HepG2 (cell line): ENCODE results near the gene UBE2O. TPM values are rescaled to one million over a fixed set of nuclear protein-coding genes. Genes with fewer than 3 reads are reported as not detected.

Experiments
- AGO2 ChIP-seq: fragments of 200-400 bp; formaldehyde crosslinking; optimal IDR thresholded peaks from 2 replicates; pipeline ENCODE3; 2017; ENCODE audit warnings: mild to moderate bottlenecking, low read depth, low read length, moderate library complexity
- CBX1 ChIP-seq: IDR thresholded peaks from one replicate; pipeline ENCODE4 v1.6.1; 2016; ENCODE audit warnings: antibody characterized with exemption, low read depth
- ERF ChIP-seq: IDR thresholded peaks from 2 replicates; pipeline ENCODE4 v1.6.1; 2018; ENCODE audit warnings: missing biosample characterization, missing genetic modification reagents
- FOSL2 ChIP-seq: sonication (generic); formaldehyde crosslinking; IDR thresholded peaks from 2 replicates; pipeline ENCODE4 v1.4.0; 2020; ENCODE audit warnings: missing genetic modification reagents
- HNF4A ChIP-seq: sonication (generic); formaldehyde crosslinking; IDR thresholded peaks from 2 replicates; pipeline ENCODE4 v1.4.0; 2020; ENCODE audit warnings: missing genetic modification reagents
- HNRNPLL ChIP-seq: fragments of 200-400 bp; formaldehyde crosslinking; IDR thresholded peaks from 2 replicates; pipeline ENCODE4 v1.6.1; 2017; ENCODE audit warnings: mild to moderate bottlenecking, low read depth, low read length; ENCODE audit not compliant: poor library complexity, severe bottlenecking
- KDM2A ChIP-seq: sonication (generic); formaldehyde crosslinking; IDR thresholded peaks from 2 replicates; pipeline ENCODE4 v1.4.0; 2020; ENCODE audit warnings: low read depth, missing genetic modification reagents, borderline replicate concordance
- KDM5B ChIP-seq: sonication (generic); formaldehyde crosslinking; IDR thresholded peaks from 2 replicates; pipeline ENCODE4 v1.4.0; 2020; ENCODE audit warnings: missing genetic modification reagents, mild to moderate bottlenecking, borderline replicate concordance
- MTA1 ChIP-seq: sonication (generic); formaldehyde crosslinking; IDR thresholded peaks from 2 replicates; pipeline ENCODE4 v1.4.0; 2020; ENCODE audit warnings: missing genetic modification reagents, mild to moderate bottlenecking, borderline replicate concordance
- MXD4 ChIP-seq: IDR thresholded peaks from 2 replicates; pipeline ENCODE4 v1.6.1; 2016; ENCODE audit warnings: mild to moderate bottlenecking, missing biosample characterization, missing genetic modification reagents
- MXI1 ChIP-seq: IDR thresholded peaks from 3 replicates; pipeline ENCODE4 v1.6.1; 2012; ENCODE audit warnings: low read depth, low read length, inconsistent platforms, borderline replicate concordance
- NR0B2 ChIP-seq: sonication (generic); formaldehyde crosslinking; IDR thresholded peaks from 2 replicates; pipeline ENCODE4 v1.4.0; 2020; ENCODE audit warnings: mild to moderate bottlenecking, missing genetic modification reagents
- PAF1 ChIP-seq: IDR thresholded peaks from 2 replicates; pipeline ENCODE4 v1.6.1; 2016; ENCODE audit warnings: missing genetic modification reagents, missing compliant biosample characterization
- POLR2AphosphoS2 ChIP-seq: IDR thresholded peaks from 2 replicates; pipeline ENCODE4 v1.6.1; 2011; ENCODE audit warnings: low read depth, low read length, improper control_type of control experiment
- RAD51 ChIP-seq: fragments of 450-650 bp; IDR thresholded peaks from 2 replicates; pipeline ENCODE4 v1.6.1; 2016; ENCODE audit warnings: borderline replicate concordance
- SIX1 ChIP-seq: sonication (generic); formaldehyde crosslinking; IDR thresholded peaks from 2 replicates; pipeline ENCODE4 v1.4.0; 2020; ENCODE audit warnings: missing genetic modification reagents, borderline replicate concordance
- SP5 ChIP-seq: IDR thresholded peaks from 2 replicates; pipeline ENCODE4 v1.6.1; 2016; ENCODE audit warnings: low read depth, borderline replicate concordance
- TBL1XR1 ChIP-seq: fragments of 150-350 bp; IDR thresholded peaks from 2 replicates; pipeline ENCODE4 v1.6.1; 2014; ENCODE audit warnings: borderline replicate concordance, low read length; ENCODE audit not compliant: partially characterized antibody
- YEATS4 ChIP-seq: sonication (generic); formaldehyde crosslinking; IDR thresholded peaks from 2 replicates; pipeline ENCODE4 v1.4.0; 2020; ENCODE audit warnings: missing genetic modification reagents, borderline replicate concordance
- ZBTB3 ChIP-seq: sonication (generic); formaldehyde crosslinking; IDR thresholded peaks from 2 replicates; pipeline ENCODE4 v1.4.0; 2020; ENCODE audit warnings: low read depth, mild to moderate bottlenecking, moderate library complexity, missing genetic modification reagents, borderline replicate concordance
- ZBTB38 ChIP-seq: sonication (generic); formaldehyde crosslinking; IDR thresholded peaks from 2 replicates; pipeline ENCODE4 v1.5.1; 2020; ENCODE audit warnings: mild to moderate bottlenecking, missing genetic modification reagents
- ZC3H4 ChIP-seq: sonication (generic); formaldehyde crosslinking; IDR thresholded peaks from 2 replicates; pipeline ENCODE4 v1.4.0; 2020; ENCODE audit warnings: missing genetic modification reagents, borderline replicate concordance
- ZFP36L1 ChIP-seq: sonication (generic); formaldehyde crosslinking; IDR thresholded peaks from 2 replicates; pipeline ENCODE4 v1.8.0; 2022; ENCODE audit warnings: mild to moderate bottlenecking, missing genetic modification reagents, moderate library complexity
- ZFP37 ChIP-seq: sonication (generic); formaldehyde crosslinking; IDR thresholded peaks from 2 replicates; pipeline ENCODE4 v1.4.0; 2020; ENCODE audit warnings: missing genetic modification reagents, borderline replicate concordance
- ZNF274 ChIP-seq: sonication (generic); formaldehyde crosslinking; IDR thresholded peaks from 2 replicates; pipeline ENCODE4 v1.5.1; 2020; ENCODE audit warnings: mild to moderate bottlenecking, missing genetic modification reagents
- ZNF414 ChIP-seq: sonication (generic); formaldehyde crosslinking; IDR thresholded peaks from 2 replicates; pipeline ENCODE4 v1.5.0; 2020; ENCODE audit warnings: missing genetic modification reagents
- ZNF605 ChIP-seq: sonication (generic); formaldehyde crosslinking; IDR thresholded peaks from 2 replicates; pipeline ENCODE4 v1.8.0; 2022; ENCODE audit warnings: mild to moderate bottlenecking, missing genetic modification reagents
- polyA plus RNA-seq, 8 experiments: library from polyadenylated mRNA; depleted of rRNA in 3 of 8; stranded (reverse) in 7 of 8; unstranded in 1 of 8; fragments of >200 nt; fragmentation: Illumina TruSeq in 4 of 8; extraction: Trizol in 4 of 8; gene quantifications; 2 replicates each; pipeline versions ENCODE4 v1.2.1 to v1.2.3, GENCODE V29; 2011 to 2016; ENCODE audit warnings: low read depth in 4 of 8, missing spikeins in 1 of 8, mixed read lengths in 1 of 8; ENCODE audit not compliant: insufficient read depth in 1 of 8
- total RNA-seq, 5 experiments: library from RNA; depleted of rRNA; stranded (reverse); fragments of >200 nt; fragmentation: Illumina TruSeq; extraction: Trizol; gene quantifications; 2 replicates each; pipeline ENCODE4 v1.2.3, GENCODE V29; 2016; ENCODE audit warnings: low read depth in 1 of 5
- TF ChIP-seq, protein P1 (sequence below): sonication (generic); formaldehyde crosslinking; IDR thresholded peaks from 2 replicates; pipeline ENCODE4 v1.4.0; 2020; ENCODE audit warnings: mild to moderate bottlenecking, low read depth, missing genetic modification reagents
- TF ChIP-seq, protein P2 (sequence below): sonication (generic); formaldehyde crosslinking; conservative IDR thresholded peaks from 2 replicates; pipeline ENCODE4 v1.4.0; 2020; ENCODE audit warnings: missing genetic modification reagents

Gene UBE2O
- total and polyA plus RNA-seq, 2 of the 13 experiments (the other 11 are each of a cell fraction or from before 2014, with no cell fraction given), result 21.5 to 23.5 TPM

- TF ChIP-seq HNF4A (no peak), ZFP36L1 (CRISPR knock-in tag) (no peak), HNRNPLL (no peak), TBL1XR1 (no peak), ZNF605 (CRISPR knock-in tag) (0 out of 2 replicates have a peak, but pooled peaks have one; percentile 26), KDM5B (CRISPR knock-in tag) (peak; percentile 17; the same call in 1 of the 2 replicates), FOSL2 (CRISPR knock-in tag) (no peak), YEATS4 (CRISPR knock-in tag) (no peak), MXD4 (CRISPR knock-in tag) (no peak), ZFP37 (CRISPR knock-in tag) (no peak), ZBTB3 (CRISPR knock-in tag) (no peak), SIX1 (no peak), MXI1 (0 out of 3 replicates have a peak, but pooled peaks have one; percentile 11), PAF1 (CRISPR knock-in tag) (peak; percentile 73; the same call in 1 of the 2 replicates), SP5 (CRISPR knock-in tag) (0 out of 2 replicates have a peak, but pooled peaks have one; percentile 8), RAD51 (no peak), ZC3H4 (peak; percentile 63; the same call in 1 of the 2 replicates), MTA1 (CRISPR knock-in tag) (no peak), NR0B2 (0 out of 2 replicates have a peak, but pooled peaks have one; percentile 24), ZNF274 (CRISPR knock-in tag) (0 out of 2 replicates have a peak, but pooled peaks have one; percentile 12), CBX1 (no peak), ERF (CRISPR knock-in tag) (peak; percentile 26; the same call in 1 of the 2 replicates), KDM2A (peak; percentile 67; the same call in 1 of the 2 replicates), ZNF414 (CRISPR knock-in tag) (no peak), AGO2 (peak; percentile 88), POLR2AphosphoS2 (no peak), ZBTB38 (CRISPR knock-in tag) (no peak)
- TF ChIP-seq, protein P1, sequence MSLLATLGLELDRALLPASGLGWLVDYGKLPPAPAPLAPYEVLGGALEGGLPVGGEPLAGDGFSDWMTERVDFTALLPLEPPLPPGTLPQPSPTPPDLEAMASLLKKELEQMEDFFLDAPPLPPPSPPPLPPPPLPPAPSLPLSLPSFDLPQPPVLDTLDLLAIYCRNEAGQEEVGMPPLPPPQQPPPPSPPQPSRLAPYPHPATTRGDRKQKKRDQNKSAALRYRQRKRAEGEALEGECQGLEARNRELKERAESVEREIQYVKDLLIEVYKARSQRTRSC (CRISPR knock-in tag), result no peak
- TF ChIP-seq, protein P2, sequence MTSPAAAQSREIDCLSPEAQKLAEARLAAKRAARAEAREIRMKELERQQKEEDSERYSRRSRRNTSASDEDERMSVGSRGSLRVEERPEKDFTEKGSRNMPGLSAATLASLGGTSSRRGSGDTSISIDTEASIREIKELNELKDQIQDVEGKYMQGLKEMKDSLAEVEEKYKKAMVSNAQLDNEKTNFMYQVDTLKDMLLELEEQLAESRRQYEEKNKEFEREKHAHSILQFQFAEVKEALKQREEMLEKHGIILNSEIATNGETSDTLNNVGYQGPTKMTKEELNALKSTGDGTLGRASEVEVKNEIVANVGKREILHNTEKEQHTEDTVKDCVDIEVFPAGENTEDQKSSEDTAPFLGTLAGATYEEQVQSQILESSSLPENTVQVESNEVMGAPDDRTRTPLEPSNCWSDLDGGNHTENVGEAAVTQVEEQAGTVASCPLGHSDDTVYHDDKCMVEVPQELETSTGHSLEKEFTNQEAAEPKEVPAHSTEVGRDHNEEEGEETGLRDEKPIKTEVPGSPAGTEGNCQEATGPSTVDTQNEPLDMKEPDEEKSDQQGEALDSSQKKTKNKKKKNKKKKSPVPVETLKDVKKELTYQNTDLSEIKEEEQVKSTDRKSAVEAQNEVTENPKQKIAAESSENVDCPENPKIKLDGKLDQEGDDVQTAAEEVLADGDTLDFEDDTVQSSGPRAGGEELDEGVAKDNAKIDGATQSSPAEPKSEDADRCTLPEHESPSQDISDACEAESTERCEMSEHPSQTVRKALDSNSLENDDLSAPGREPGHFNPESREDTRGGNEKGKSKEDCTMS (CRISPR knock-in tag), result no peak
These were observed 62.9 kb downstream of the UBE2O start (continued) for GRCh38 chr17:76390003-76390421.
